Gastroesophageal sphincter (tissue), 4 donors: Measurements from ENCODE around the gene CAND1. TPM values are rescaled to one million over a fixed set of nuclear protein-coding genes. Genes with fewer than 3 reads are reported as not detected.

ENCODE experiments used
- ATAC-seq: fragments of 150-250 bp; one replicate; pipeline ENCODE4 v1.9.1; 2016; ENCODE audit warnings: mild to moderate bottlenecking, moderate library complexity
- H3K27ac ChIP-seq, 4 donors: fragments of 200-600 bp; sonication (generic) in 3 of 4; 1 replicate in 3 of 4; 2 replicates in 1 of 4; pipeline ENCODE4 v1.5.1; 2016 to 2019
- H3K27me3 ChIP-seq: fragments of 200-600 bp; sonication (generic); one replicate; pipeline ENCODE4 v1.5.1; 2019
- H3K36me3 ChIP-seq, 2 donors: fragments of 200-600 bp; sonication (generic); one replicate each; pipeline ENCODE4 v1.5.1; 2019; ENCODE audit warnings: control low read depth in 1 of 2
- H3K4me1 ChIP-seq, 3 donors: fragments of 200-600 bp; sonication (generic); 1 replicate in 2 of 3; 2 replicates in 1 of 3; pipeline ENCODE4 v1.5.1; 2016 to 2019; ENCODE audit warnings: control low read depth in 2 of 3
- H3K4me3 ChIP-seq, 2 donors: fragments of 200-600 bp; sonication (generic); one replicate each; pipeline ENCODE4 v1.5.1; 2019; ENCODE audit warnings: mild to moderate bottlenecking in 1 of 2, moderate library complexity in 1 of 2
- H3K9me3 ChIP-seq, 3 donors: fragments of 200-600 bp; sonication (generic); one replicate each; pipeline ENCODE4 v1.5.1; 2017 to 2019; ENCODE audit warnings: control low read depth in 2 of 3
- CTCF ChIP-seq, 4 experiments: fragments of 200-600 bp in 2 of 4; fragments of 450-650 bp in 2 of 4; sonication (generic) in 1 of 4; IDR thresholded peaks; one replicate each; pipeline ENCODE4 v1.5.1; 2017 to 2019; ENCODE audit warnings: antibody characterized with exemption in 4 of 4, mild to moderate bottlenecking in 2 of 4, moderate library complexity in 2 of 4
- EP300 ChIP-seq: sonication (generic); formaldehyde crosslinking; IDR thresholded peaks from one replicate; pipeline ENCODE4 v1.6.1; 2017; ENCODE audit warnings: antibody characterized with exemption, mild to moderate bottlenecking
- POLR2A ChIP-seq, 2 donors: fragments of 450-650 bp; IDR thresholded peaks; one replicate each; pipeline ENCODE4 v1.6.1; 2017; ENCODE audit warnings: antibody characterized with exemption in 2 of 2, mild to moderate bottlenecking in 2 of 2, moderate library complexity in 1 of 2
- POLR2AphosphoS5 ChIP-seq: sonication (generic); formaldehyde crosslinking; IDR thresholded peaks from one replicate; pipeline ENCODE4 v1.6.1; 2017; ENCODE audit warnings: antibody characterized with exemption
- WGBS, 2 donors: methylation state at CpG; one replicate each; pipeline ENCODE4 v1.1.5; 2018; ENCODE audit warnings: low coverage in 1 of 2; 5-methylcytosine and 5-hydroxymethylcytosine counted together
- total RNA-seq, 4 donors: library from RNA; depleted of rRNA; stranded (reverse); fragments of >200 nt; gene quantifications; one replicate each; pipeline ENCODE4 v1.1.0, GENCODE V29; 2016

CAND1 gene
- total RNA-seq = 10 to 100 TPM; 68.7 to 98.5 (median 77.8) TPM

- Histone ChIP-seq H3K4me3 (peak within 1 kb of the TSS; percentile 63 to 75), H3K27ac (peak within 1 kb of the TSS; percentile 95 to 100 (median 95)), H3K36me3 (no peaks in the 10 kb centered on the region), H3K9me3 (no peaks in the 10 kb centered on the region), H3K27me3 (no peaks in the 10 kb centered on the region), H3K4me1 (peaks cover 8 to 50% (median 10%) of the 10 kb centered on the region in 3 donors)
- 0 to 1% methylated on average over 3 to 17 of the region's 61 CpGs for WGBS, 2 donors
- ATAC-seq = peak; percentile 93
- no peak for TF ChIP-seq EP300
- peak in 1 of 4 experiments; percentile 45 for TF ChIP-seq CTCF (IDR thresholded peaks at IDR 0.05)
- TF ChIP-seq POLR2AphosphoS5 = peak; percentile 94
- peak; percentile 77 to 79 for TF ChIP-seq POLR2A (IDR thresholded peaks at IDR 0.05)
Measured at GRCh38 chr12:67268896-67269632, at the start of gene CAND1. Gene CAND1, plus strand, starts transcription at chr12:67269358. Its CDS starts 360 bp downstream, at chr12:67269718.

- H3K27me3 ChIP-seq = no peaks in the 10 kb centered on the region
- no peak for ATAC-seq
- no peak overlapping the region for H3K4me3 ChIP-seq
- H3K4me1 ChIP-seq = peaks cover 0 to 10% (median 0%) of the 10 kb centered on the region in 3 donors
- peak in 3 of 4 experiments; percentile 10 to 42 (median 15) for TF ChIP-seq CTCF (IDR thresholded peaks at IDR 0.05)
- TF ChIP-seq EP300 = no peak
- TF ChIP-seq POLR2A (IDR thresholded peaks at IDR 0.05) = no peak
- TF ChIP-seq POLR2AphosphoS5 = no peak
- H3K27ac ChIP-seq = peak overlapping the region in 2 of 4 donors; percentile 4 to 42
- H3K9me3 ChIP-seq = no peaks in the 10 kb centered on the region
- 45 to 73% methylated on average over 2 to 4 of the region's 4 CpGs for WGBS, 2 donors
- H3K36me3 ChIP-seq = no peaks in the 10 kb centered on the region
Measured at GRCh38 chr12:67220065-67220464, 49.1 kb upstream of the CAND1 start.

GRCh38 chr12:67222302-67222701, 46.9 kb upstream of the CAND1 start:
- TF ChIP-seq EP300 (no peak), CTCF (IDR thresholded peaks at IDR 0.05) (peak; percentile 15 to 36 (median 26))
- no peak overlapping the region for H3K27ac ChIP-seq
- no peak overlapping the region for H3K4me3 ChIP-seq
- no peaks in the 10 kb centered on the region for H3K36me3 ChIP-seq
- WGBS, 2 donors = 33 to 38% methylated on average over 4 of the region's 4 CpGs
- H3K27me3 ChIP-seq = no peaks in the 10 kb centered on the region
- H3K9me3 ChIP-seq = no peaks in the 10 kb centered on the region
- ATAC-seq = no peak
- H3K4me1 ChIP-seq = peaks cover 0 to 10% (median 0%) of the 10 kb centered on the region in 3 donors

GRCh38 chr12:67223225-67223624, 45.9 kb upstream of the CAND1 start:
- H3K36me3 ChIP-seq = no peaks in the 10 kb centered on the region
- 69 to 93% methylated on average over 3 of the region's 3 CpGs for WGBS, 2 donors
- H3K27me3 ChIP-seq = no peaks in the 10 kb centered on the region
- no peak overlapping the region for H3K27ac ChIP-seq
- no peak overlapping the region for H3K4me3 ChIP-seq
- no peaks in the 10 kb centered on the region for H3K9me3 ChIP-seq
- H3K4me1 ChIP-seq = peaks cover 0 to 10% (median 0%) of the 10 kb centered on the region in 3 donors
- no peak for TF ChIP-seq POLR2AphosphoS5
- TF ChIP-seq EP300 = no peak
- no peak for TF ChIP-seq POLR2A (IDR thresholded peaks at IDR 0.05)
- TF ChIP-seq CTCF (IDR thresholded peaks at IDR 0.05) = no peak
- no peak for ATAC-seq

- ATAC-seq = no peak
- Histone ChIP-seq H3K9me3 (no peaks in the 10 kb centered on the region), H3K4me3 (no peak overlapping the region), H3K4me1 (peaks cover 0 to 36% (median 3%) of the 10 kb centered on the region in 3 donors), H3K27ac (no peak overlapping the region), H3K36me3 (no peaks in the 10 kb centered on the region), H3K27me3 (no peaks in the 10 kb centered on the region)
- TF ChIP-seq CTCF (IDR thresholded peaks at IDR 0.05) = no peak
- no peak for TF ChIP-seq POLR2A (IDR thresholded peaks at IDR 0.05)
- TF ChIP-seq POLR2AphosphoS5 = no peak
- TF ChIP-seq EP300 = no peak
- 58 to 90% methylated on average over 2 of the region's 4 CpGs for WGBS, 2 donors
Measured at GRCh38 chr12:67237231-67237630, 31.9 kb upstream of the CAND1 start.
